Esophagus squamous epithelium (tissue), 4 donors: Measurements from ENCODE around the gene TREML2.

ENCODE experiments used
- CTCF ChIP-seq, 6 experiments: fragments of 450-650 bp in 4 of 6; fragments of 200-600 bp in 2 of 6; sonication (generic) in 2 of 6; IDR thresholded peaks; one replicate each; pipeline ENCODE4 v1.5.1; 2016 to 2019; ENCODE audit warnings: antibody characterized with exemption in 6 of 6, mild to moderate bottlenecking in 4 of 6, moderate library complexity in 4 of 6
- POLR2A ChIP-seq, 4 donors: fragments of 450-650 bp; IDR thresholded peaks; one replicate each; pipeline ENCODE4 v1.6.1; 2017; ENCODE audit warnings: antibody characterized with exemption in 4 of 4, mild to moderate bottlenecking in 4 of 4, moderate library complexity in 3 of 4

GRCh38 chr6:41175084-41175483, 25.9 kb downstream of the TREML2 start:
- TF ChIP-seq CTCF (IDR thresholded peaks at IDR 0.05) (no peak), POLR2A (IDR thresholded peaks at IDR 0.05) (no peak)
